ENCODE data around the gene UBR4. TPM values are rescaled to one million over a fixed set of nuclear protein-coding genes. Genes with fewer than 3 reads are reported as not detected.

The UBR4 gene
- total RNA-seq, 1 donor from 2014 or later, result 125 TPM

DNA sequence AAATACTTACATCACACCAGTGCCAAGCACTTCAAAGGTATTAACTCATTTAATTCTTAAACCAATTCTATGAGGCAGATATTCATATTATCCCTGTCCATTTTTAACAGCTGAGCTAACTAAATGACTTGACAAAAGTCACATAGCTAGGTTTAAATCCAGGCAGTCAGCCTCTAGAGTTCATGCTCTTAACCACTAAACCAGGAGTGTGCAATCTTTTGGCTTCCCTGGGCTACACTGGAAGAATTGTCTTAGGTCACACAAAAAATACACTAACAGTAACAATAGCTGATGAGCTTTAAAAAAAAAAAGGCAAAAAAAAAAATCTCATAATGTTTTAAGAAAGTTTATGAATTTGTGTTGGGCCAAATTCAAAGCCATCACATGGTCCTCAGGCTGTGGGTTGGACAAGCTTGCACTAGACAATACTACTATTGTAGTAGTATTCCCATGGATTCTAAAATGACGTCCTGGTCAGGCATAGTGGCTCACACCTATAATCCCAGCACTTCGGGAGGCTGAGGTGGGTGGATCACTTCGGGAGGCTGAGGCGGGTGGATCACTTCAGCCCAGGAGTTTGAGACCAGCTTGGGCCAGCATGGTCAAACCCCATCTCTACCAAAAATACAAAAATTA, 10.0 kb downstream of the UBR4 start:
- H3K27me3 ChIP-seq (ENCODE audit: low read depth), result no peaks in the 10 kb centered on the region
- H3K9me3 ChIP-seq, result no peaks in the 10 kb centered on the region
- DNase-seq, result no peak
- peaks cover 67% of the 10 kb centered on the region for H3K36me3 ChIP-seq
- ATAC-seq, result no peak
- H3K4me1 ChIP-seq, result peaks cover 10% of the 10 kb centered on the region
- H3K27ac ChIP-seq, result no peak overlapping the region
- intact Hi-C loops (cut with DNase I), result no loop called here
- no peak overlapping the region for H3K4me3 ChIP-seq
- TF ChIP-seq, protein P1, sequence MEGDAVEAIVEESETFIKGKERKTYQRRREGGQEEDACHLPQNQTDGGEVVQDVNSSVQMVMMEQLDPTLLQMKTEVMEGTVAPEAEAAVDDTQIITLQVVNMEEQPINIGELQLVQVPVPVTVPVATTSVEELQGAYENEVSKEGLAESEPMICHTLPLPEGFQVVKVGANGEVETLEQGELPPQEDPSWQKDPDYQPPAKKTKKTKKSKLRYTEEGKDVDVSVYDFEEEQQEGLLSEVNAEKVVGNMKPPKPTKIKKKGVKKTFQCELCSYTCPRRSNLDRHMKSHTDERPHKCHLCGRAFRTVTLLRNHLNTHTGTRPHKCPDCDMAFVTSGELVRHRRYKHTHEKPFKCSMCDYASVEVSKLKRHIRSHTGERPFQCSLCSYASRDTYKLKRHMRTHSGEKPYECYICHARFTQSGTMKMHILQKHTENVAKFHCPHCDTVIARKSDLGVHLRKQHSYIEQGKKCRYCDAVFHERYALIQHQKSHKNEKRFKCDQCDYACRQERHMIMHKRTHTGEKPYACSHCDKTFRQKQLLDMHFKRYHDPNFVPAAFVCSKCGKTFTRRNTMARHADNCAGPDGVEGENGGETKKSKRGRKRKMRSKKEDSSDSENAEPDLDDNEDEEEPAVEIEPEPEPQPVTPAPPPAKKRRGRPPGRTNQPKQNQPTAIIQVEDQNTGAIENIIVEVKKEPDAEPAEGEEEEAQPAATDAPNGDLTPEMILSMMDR (IDR thresholded peaks at IDR 0.05), result no peak

- H3K4me3 ChIP-seq, result no peak overlapping the region
- ATAC-seq (no peak), DNase-seq (no peak)
- peaks cover 3% of the 10 kb centered on the region for H3K4me1 ChIP-seq
- no peaks in the 10 kb centered on the region for H3K9me3 ChIP-seq
- no peak overlapping the region for H3K27ac ChIP-seq
- H3K36me3 ChIP-seq, result peaks cover 73% of the 10 kb centered on the region
- TF ChIP-seq, protein P1 (IDR thresholded peaks at IDR 0.05), result no peak
- H3K27me3 ChIP-seq (ENCODE audit: low read depth), result no peaks in the 10 kb centered on the region
- intact Hi-C loops (cut with DNase I), result no loop called here
These were observed 10.6 kb downstream of the UBR4 start for GRCh38 chr1:19199329-19199968.

- intact Hi-C loops (cut with DNase I), result no loop called here
- no peak for DNase-seq
- peaks cover 80% of the 10 kb centered on the region for H3K36me3 ChIP-seq
These were observed 11.2 kb downstream of the UBR4 start for GRCh38 chr1:19198820-19199219.

DNA sequence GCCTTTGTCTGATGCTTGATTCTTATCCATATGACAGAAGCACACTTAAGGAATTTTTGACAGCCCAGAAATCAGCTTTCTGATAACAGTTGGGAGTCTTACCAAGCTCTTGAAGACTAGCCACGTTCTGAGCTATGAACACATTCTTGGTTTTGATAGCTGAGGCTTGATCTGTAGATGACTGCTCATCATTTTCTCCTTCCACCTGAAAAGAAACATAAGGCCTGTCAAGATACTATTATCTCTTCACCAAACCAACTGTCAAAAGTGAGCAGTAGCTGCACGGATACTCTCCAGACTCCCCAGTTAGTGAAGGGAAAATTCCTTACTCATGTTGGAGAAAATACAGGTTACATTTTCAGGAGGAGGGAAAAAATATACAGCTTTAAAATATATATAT, 12.2 kb downstream of the UBR4 start:
- TF ChIP-seq, protein P1 (IDR thresholded peaks at IDR 0.05), result no peak
- H3K27ac ChIP-seq, result no peak overlapping the region
- DNase-seq (no peak), ATAC-seq (no peak)
- H3K9me3 ChIP-seq, result no peaks in the 10 kb centered on the region
- no peak overlapping the region for H3K4me3 ChIP-seq
- intact Hi-C loops (cut with DNase I), result no loop called here
- H3K36me3 ChIP-seq, result peaks cover 89% of the 10 kb centered on the region
- H3K4me1 ChIP-seq, result no peaks in the 10 kb centered on the region
- H3K27me3 ChIP-seq (ENCODE audit: low read depth), result no peaks in the 10 kb centered on the region

More at GRCh38 chr1:19198820-19199219, 11.2 kb downstream of the UBR4 start:
- ATAC-seq, result no peak
- H3K9me3 ChIP-seq, result no peaks in the 10 kb centered on the region
- H3K4me3 ChIP-seq, result no peak overlapping the region
- H3K4me1 ChIP-seq, result no peaks in the 10 kb centered on the region
- TF ChIP-seq, protein P1 (IDR thresholded peaks at IDR 0.05), result no peak
- no peak overlapping the region for H3K27ac ChIP-seq
- H3K27me3 ChIP-seq (ENCODE audit: low read depth), result no peaks in the 10 kb centered on the region

GRCh38 chr1:19196331-19196730, 13.7 kb downstream of the UBR4 start:
- no peak for DNase-seq
- TF ChIP-seq, protein P1 (IDR thresholded peaks at IDR 0.05), result no peak
- no peak for ATAC-seq
- Histone ChIP-seq H3K27ac (no peak overlapping the region), H3K36me3 (peaks cover 98% of the 10 kb centered on the region), H3K9me3 (no peaks in the 10 kb centered on the region), H3K27me3 (ENCODE audit: low read depth) (no peaks in the 10 kb centered on the region), H3K4me1 (no peaks in the 10 kb centered on the region), H3K4me3 (no peak overlapping the region)
- intact Hi-C loops (cut with DNase I), result no loop called here
